DOHH2 (cell line): ENCODE data around the gene SNRNP48.

Experiments used
- H3F3A ChIP-seq: fragments of 200-600 bp; sonication (generic), shearing (Covaris generic); 2 replicates; pipeline ENCODE4 v1.6.0; 2016; ENCODE audit warnings: antibody characterized with exemption, mild to moderate bottlenecking; ENCODE audit not compliant: control insufficient read depth, insufficient read depth
- H3K27ac ChIP-seq: fragments of 200-600 bp; sonication (generic); 2 replicates; pipeline ENCODE4 v1.5.1; 2014; ENCODE audit warnings: low read depth, mild to moderate bottlenecking, low read length, moderate library complexity
- H3K27me3 ChIP-seq: fragments of 200-600 bp; sonication (generic); 2 replicates; pipeline ENCODE4 v1.6.1; 2014; ENCODE audit warnings: mild to moderate bottlenecking, low read length, mixed read lengths; ENCODE audit not compliant: control insufficient read depth
- H3K36me3 ChIP-seq: fragments of 200-600 bp; sonication (generic); 2 replicates; pipeline ENCODE4 v1.6.1; 2014; ENCODE audit warnings: mild to moderate bottlenecking, low read length, moderate library complexity, mixed read lengths; ENCODE audit not compliant: control insufficient read depth
- H3K4me1 ChIP-seq: fragments of 200-600 bp; sonication (generic); 2 replicates; pipeline ENCODE4 v1.6.1; 2014; ENCODE audit warnings: mild to moderate bottlenecking, low read length, mixed read lengths; ENCODE audit not compliant: control insufficient read depth
- H3K4me2 ChIP-seq: fragments of 200-600 bp; sonication (generic); 2 replicates; pipeline ENCODE4 v1.6.0; 2014; ENCODE audit warnings: mild to moderate bottlenecking, low read length, moderate library complexity
- H3K4me3 ChIP-seq: fragments of 200-600 bp; sonication (generic); 2 replicates; pipeline ENCODE4 v1.5.1; 2014; ENCODE audit warnings: mild to moderate bottlenecking, low read length, mixed read lengths
- H3K79me2 ChIP-seq: fragments of 200-600 bp; sonication (generic); 2 replicates; pipeline ENCODE4 v1.6.1; 2014; ENCODE audit warnings: mild to moderate bottlenecking, low read length, mixed read lengths; ENCODE audit not compliant: control insufficient read depth
- H3K9me2 ChIP-seq: fragments of 200-600 bp; sonication (generic); replicated peaks from 2 replicates; pipeline ENCODE4 v1.6.1; 2014; ENCODE audit warnings: mild to moderate bottlenecking, low read length, mixed read lengths; ENCODE audit not compliant: control insufficient read depth
- H3K9me3 ChIP-seq: fragments of 200-600 bp; sonication (generic); 2 replicates; pipeline ENCODE4 v1.6.1; 2014; ENCODE audit warnings: antibody characterized with exemption, low read length, mixed read lengths; ENCODE audit not compliant: control insufficient read depth, insufficient read depth
- H4K20me1 ChIP-seq: fragments of 200-600 bp; sonication (generic); 2 replicates; pipeline ENCODE4 v1.6.0; 2014; ENCODE audit warnings: low read depth, mild to moderate bottlenecking, antibody characterized with exemption, low read length, moderate library complexity; ENCODE audit not compliant: control insufficient read depth, insufficient read depth
- EZH2phosphoT487 ChIP-seq: fragments of 200-600 bp; sonication (generic); IDR thresholded peaks from 2 replicates; pipeline ENCODE4 v1.6.1; 2017; ENCODE audit warnings: borderline replicate concordance, mild to moderate bottlenecking, antibody characterized with exemption, low read length, moderate library complexity, mixed read lengths
- TF ChIP-seq, protein P1 (sequence below): fragments of 200-600 bp; sonication (generic); IDR thresholded peaks from one replicate; pipeline ENCODE4 v1.5.1; 2014; ENCODE audit warnings: antibody characterized with exemption, mild to moderate bottlenecking, low read depth, low read length; ENCODE audit not compliant: poor library complexity, severe bottlenecking

The SNRNP48 gene

DNA sequence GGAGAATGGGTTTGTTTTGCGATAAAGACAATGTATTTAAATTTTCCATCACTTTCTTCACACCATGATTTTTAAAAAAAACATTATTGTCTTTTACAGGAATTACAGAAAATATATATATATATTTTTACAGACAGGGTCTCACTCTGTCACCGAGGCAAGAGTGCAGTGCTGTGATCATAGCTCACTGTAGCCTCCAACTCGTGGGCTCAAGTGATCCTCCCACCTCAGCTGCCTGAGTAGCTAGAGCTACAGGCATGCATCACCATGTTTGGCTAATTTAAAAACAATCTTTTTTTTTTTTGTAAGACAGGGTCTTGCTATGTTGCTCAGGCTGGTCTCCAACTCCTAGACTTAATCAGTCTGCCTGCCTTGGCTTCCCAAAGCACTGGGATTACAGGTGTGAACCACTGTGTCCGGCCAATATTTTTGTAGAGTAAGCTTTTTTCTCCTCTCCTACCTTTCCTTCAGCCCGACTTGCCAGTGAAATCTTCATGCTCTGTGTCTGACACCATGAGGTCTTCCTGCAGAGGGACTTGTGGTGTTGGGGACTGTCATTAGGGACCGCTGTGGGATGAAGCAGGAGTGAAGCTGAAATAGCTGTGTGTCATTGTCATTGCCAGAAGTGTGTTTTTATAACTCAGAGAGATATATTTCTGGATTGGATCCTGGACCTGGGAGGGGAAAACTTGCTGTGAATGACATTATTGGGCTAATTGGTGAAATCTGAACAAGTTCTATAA is 35.3 kb upstream of the SNRNP48 start:
- Histone ChIP-seq H4K20me1 (no peaks in the 10 kb centered on the region), H3K79me2 (no peaks in the 10 kb centered on the region), H3K4me3 (no peak overlapping the region), H3K9me3 (no peaks in the 10 kb centered on the region), H3K36me3 (no peaks in the 10 kb centered on the region), H3F3A (no peaks in the 10 kb centered on the region), H3K27ac (no peak overlapping the region), H3K27me3 (peaks cover 27% of the 10 kb centered on the region), H3K9me2 (no peaks in the 10 kb centered on the region), H3K4me2 (no peak overlapping the region), H3K4me1 (no peaks in the 10 kb centered on the region)
- TF ChIP-seq, protein P1, sequence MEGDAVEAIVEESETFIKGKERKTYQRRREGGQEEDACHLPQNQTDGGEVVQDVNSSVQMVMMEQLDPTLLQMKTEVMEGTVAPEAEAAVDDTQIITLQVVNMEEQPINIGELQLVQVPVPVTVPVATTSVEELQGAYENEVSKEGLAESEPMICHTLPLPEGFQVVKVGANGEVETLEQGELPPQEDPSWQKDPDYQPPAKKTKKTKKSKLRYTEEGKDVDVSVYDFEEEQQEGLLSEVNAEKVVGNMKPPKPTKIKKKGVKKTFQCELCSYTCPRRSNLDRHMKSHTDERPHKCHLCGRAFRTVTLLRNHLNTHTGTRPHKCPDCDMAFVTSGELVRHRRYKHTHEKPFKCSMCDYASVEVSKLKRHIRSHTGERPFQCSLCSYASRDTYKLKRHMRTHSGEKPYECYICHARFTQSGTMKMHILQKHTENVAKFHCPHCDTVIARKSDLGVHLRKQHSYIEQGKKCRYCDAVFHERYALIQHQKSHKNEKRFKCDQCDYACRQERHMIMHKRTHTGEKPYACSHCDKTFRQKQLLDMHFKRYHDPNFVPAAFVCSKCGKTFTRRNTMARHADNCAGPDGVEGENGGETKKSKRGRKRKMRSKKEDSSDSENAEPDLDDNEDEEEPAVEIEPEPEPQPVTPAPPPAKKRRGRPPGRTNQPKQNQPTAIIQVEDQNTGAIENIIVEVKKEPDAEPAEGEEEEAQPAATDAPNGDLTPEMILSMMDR = no peak
- TF ChIP-seq EZH2phosphoT487 = no peak

DNA sequence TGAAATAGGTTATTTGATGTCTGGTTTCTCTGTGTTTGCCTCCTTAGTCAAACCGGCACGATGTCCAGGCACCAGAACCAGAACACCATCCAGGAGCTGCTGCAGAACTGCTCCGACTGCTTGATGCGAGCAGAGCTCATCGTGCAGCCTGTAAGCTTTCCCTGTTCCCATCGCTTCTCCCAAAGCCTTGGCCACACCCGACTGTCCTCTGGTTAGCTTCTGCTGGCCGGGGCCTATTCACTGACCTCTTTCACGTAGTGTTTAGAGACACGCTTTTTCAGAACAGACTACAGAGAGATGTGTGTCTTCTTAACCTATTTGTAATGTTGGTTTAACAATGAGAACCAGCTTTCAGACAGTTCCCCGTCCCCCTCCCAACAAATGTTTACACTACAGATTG is 34.3 kb upstream of the SNRNP48 start:
- H3F3A ChIP-seq = no peaks in the 10 kb centered on the region
- no peak overlapping the region for H3K4me3 ChIP-seq
- H3K36me3 ChIP-seq = no peaks in the 10 kb centered on the region
- TF ChIP-seq, protein P1 = no peak
- TF ChIP-seq EZH2phosphoT487 = no peak
- no peaks in the 10 kb centered on the region for H3K9me2 ChIP-seq
- no peaks in the 10 kb centered on the region for H3K79me2 ChIP-seq
- H3K27ac ChIP-seq = no peak overlapping the region
- H3K4me1 ChIP-seq = no peaks in the 10 kb centered on the region
- peaks cover 32% of the 10 kb centered on the region for H3K27me3 ChIP-seq
- H4K20me1 ChIP-seq = no peaks in the 10 kb centered on the region
- H3K9me3 ChIP-seq = no peaks in the 10 kb centered on the region
- H3K4me2 ChIP-seq = no peak overlapping the region

DNA sequence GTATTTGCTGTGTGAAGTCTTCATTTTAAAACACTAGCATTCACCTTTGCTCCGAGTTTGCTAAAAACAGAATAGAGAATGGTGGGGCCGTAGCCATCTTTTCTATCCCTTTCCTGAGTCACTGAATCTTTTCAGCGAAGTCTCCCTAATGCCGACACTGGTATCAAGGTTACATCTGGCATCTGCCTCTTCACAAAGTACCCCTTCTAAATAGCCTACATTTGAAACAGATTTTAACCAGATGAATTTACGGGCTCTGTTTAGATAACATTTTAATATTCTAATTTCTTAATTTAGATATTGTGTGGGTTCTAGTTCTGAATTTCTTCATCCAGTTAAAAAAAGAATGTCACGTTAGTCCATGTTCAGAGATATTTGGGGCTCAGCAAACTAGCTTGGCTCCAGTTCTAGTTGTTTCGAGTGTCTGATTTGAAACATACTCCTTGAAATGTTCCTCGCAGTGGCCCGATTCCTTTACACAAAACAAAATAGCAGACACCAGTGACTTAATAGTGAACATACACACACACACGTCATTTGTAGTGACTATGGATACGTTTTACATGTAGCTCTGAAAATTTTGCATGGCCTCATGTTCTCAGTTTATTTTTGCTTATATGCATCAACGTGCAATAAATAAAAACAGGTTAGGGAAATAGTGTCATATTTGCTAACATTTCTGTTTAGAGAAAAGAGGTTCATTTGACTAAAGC is 33.4 kb upstream of the SNRNP48 start:
- peaks cover 32% of the 10 kb centered on the region for H3K27me3 ChIP-seq
- no peaks in the 10 kb centered on the region for H4K20me1 ChIP-seq
- no peak overlapping the region for H3K4me3 ChIP-seq
- no peaks in the 10 kb centered on the region for H3F3A ChIP-seq
- no peaks in the 10 kb centered on the region for H3K4me1 ChIP-seq
- H3K27ac ChIP-seq = no peak overlapping the region
- no peak overlapping the region for H3K4me2 ChIP-seq
- H3K9me3 ChIP-seq = no peaks in the 10 kb centered on the region
- no peaks in the 10 kb centered on the region for H3K79me2 ChIP-seq
- H3K9me2 ChIP-seq = no peaks in the 10 kb centered on the region
- H3K36me3 ChIP-seq = no peaks in the 10 kb centered on the region
- TF ChIP-seq EZH2phosphoT487 = no peak
- TF ChIP-seq, protein P1 = no peak
